H9 (cell line): ENCODE measurements around the gene TMEM248. TPM values are rescaled to one million over a fixed set of nuclear protein-coding genes. Genes with fewer than 3 reads are reported as not detected.

Experiments used
- DNase-seq: peaks from one replicate; pipeline ENCODE4 v3.0.0-alpha.2; 2017
- H2AFZ ChIP-seq: one replicate; pipeline ENCODE4 v1.6.1; 2013; ENCODE audit warnings: mild to moderate bottlenecking, low read length, control low read depth, moderate library complexity
- H2AK5ac ChIP-seq: 2 replicates; pipeline ENCODE4 v1.6.1; 2013; ENCODE audit warnings: low read length, control low read depth, mixed read lengths; ENCODE audit not compliant: insufficient read length
- H2BK120ac ChIP-seq: one replicate; pipeline ENCODE4 v1.6.1; 2013; ENCODE audit warnings: low read depth, mild to moderate bottlenecking, low read length, control low read depth, inconsistent platforms; ENCODE audit not compliant: poor library complexity, severe bottlenecking
- H2BK12ac ChIP-seq: 2 replicates; pipeline ENCODE4 v1.6.1; 2013; ENCODE audit warnings: low read length, control low read depth, mixed read lengths, low read depth; ENCODE audit not compliant: insufficient read length
- H2BK15ac ChIP-seq: 2 replicates; pipeline ENCODE4 v1.6.1; 2013; ENCODE audit warnings: low read depth, low read length, control low read depth
- H2BK20ac ChIP-seq: one replicate; pipeline ENCODE4 v1.6.1; 2013; ENCODE audit warnings: low read depth, mild to moderate bottlenecking, low read length, control low read depth, inconsistent platforms; ENCODE audit not compliant: poor library complexity, severe bottlenecking
- H2BK5ac ChIP-seq: 2 replicates; pipeline ENCODE4 v1.6.1; 2013; ENCODE audit warnings: low read length, control low read depth, mixed read lengths; ENCODE audit not compliant: insufficient read length
- H3K14ac ChIP-seq: 2 replicates; pipeline ENCODE4 v1.6.1; 2013; ENCODE audit warnings: low read length, control low read depth; ENCODE audit not compliant: insufficient read depth
- H3K18ac ChIP-seq: 2 replicates; pipeline ENCODE4 v1.6.1; 2013; ENCODE audit warnings: low read depth, mild to moderate bottlenecking, mixed read lengths, low read length, control low read depth; ENCODE audit not compliant: insufficient read length
- H3K23ac ChIP-seq: 2 replicates; pipeline ENCODE4 v1.6.1; 2013; ENCODE audit warnings: low read length, control low read depth, mixed read lengths, low read depth; ENCODE audit not compliant: insufficient read length
- H3K23me2 ChIP-seq: 2 replicates; pipeline ENCODE4 v1.6.1; 2013; ENCODE audit warnings: low read depth, mild to moderate bottlenecking, mixed read lengths, low read length, control low read depth; ENCODE audit not compliant: insufficient read length, poor library complexity, severe bottlenecking
- H3K27ac ChIP-seq: 2 replicates; pipeline ENCODE4 v1.5.1; 2013; ENCODE audit warnings: low read length, control low read depth, mixed read lengths, low read depth; ENCODE audit not compliant: insufficient read length
- H3K27me3 ChIP-seq: 2 replicates; pipeline ENCODE4 v1.6.1; 2013; ENCODE audit warnings: low read length, control low read depth, inconsistent platforms; ENCODE audit not compliant: insufficient read depth
- H3K4ac ChIP-seq: 2 replicates; pipeline ENCODE4 v1.6.1; 2013; ENCODE audit warnings: low read depth, mild to moderate bottlenecking, control low read depth, inconsistent platforms, low read length, moderate library complexity
- H3K4me1 ChIP-seq: 2 replicates; pipeline ENCODE4 v1.6.1; 2013; ENCODE audit warnings: low read length, control low read depth, inconsistent platforms; ENCODE audit not compliant: insufficient read depth
- H3K4me2 ChIP-seq: 2 replicates; pipeline ENCODE4 v1.6.1; 2013; ENCODE audit warnings: low read length, control low read depth, mixed read lengths; ENCODE audit not compliant: insufficient read length, insufficient read depth
- H3K56ac ChIP-seq: 2 replicates; pipeline ENCODE4 v1.6.1; 2013; ENCODE audit warnings: low read depth, mild to moderate bottlenecking, mixed read lengths, low read length, control low read depth; ENCODE audit not compliant: insufficient read length
- H3K79me1 ChIP-seq: 2 replicates; pipeline ENCODE4 v1.6.1; 2013; ENCODE audit warnings: low read depth, mild to moderate bottlenecking, moderate library complexity, low read length, control low read depth, inconsistent platforms; ENCODE audit not compliant: insufficient read depth, poor library complexity, severe bottlenecking
- H3K79me2 ChIP-seq: 2 replicates; pipeline ENCODE4 v1.6.1; 2013; ENCODE audit warnings: low read length, control low read depth, inconsistent platforms; ENCODE audit not compliant: insufficient read depth
- H3K9ac ChIP-seq: 2 replicates; pipeline ENCODE4 v1.6.1; 2013; ENCODE audit warnings: low read length, control low read depth, mixed read lengths; ENCODE audit not compliant: insufficient read length; ENCODE audit errors: extremely low read depth
- H3K9me3 ChIP-seq: one replicate; pipeline ENCODE4 v1.6.1; 2013; ENCODE audit warnings: low read depth, low read length, inconsistent platforms; ENCODE audit not compliant: control insufficient read depth
- H3T11ph ChIP-seq: one replicate; pipeline ENCODE4 v1.6.1; 2013; ENCODE audit warnings: mild to moderate bottlenecking, low read length, control low read depth, inconsistent platforms
- H4K20me1 ChIP-seq: one replicate; pipeline ENCODE4 v1.6.1; 2013; ENCODE audit not compliant: control insufficient read depth, insufficient read length, insufficient read depth
- H4K5ac ChIP-seq: 2 replicates; pipeline ENCODE4 v1.6.1; 2013; ENCODE audit warnings: low read depth, mild to moderate bottlenecking, mixed read lengths, low read length, control low read depth; ENCODE audit not compliant: insufficient read length
- H4K8ac ChIP-seq: replicated peaks from 2 replicates; pipeline ENCODE4 v1.6.1; 2013; ENCODE audit warnings: low read length, control low read depth, mixed read lengths, low read depth; ENCODE audit not compliant: insufficient read length
- H4K91ac ChIP-seq: 2 replicates; pipeline ENCODE4 v1.6.1; 2013; ENCODE audit warnings: low read depth, mild to moderate bottlenecking, moderate library complexity, mixed read lengths, low read length, control low read depth; ENCODE audit not compliant: insufficient read length
- H3K27ac Mint-ChIP-seq, 3 experiments: 2 replicates in 2 of 3; 3 replicates in 1 of 3; pipeline ENCODE4 v1.8.0; 2020 to 2021; ENCODE audit warnings: mixed read lengths in 3 of 3, mild to moderate bottlenecking in 1 of 3, moderate library complexity in 1 of 3
- H3K27me3 Mint-ChIP-seq: 2 replicates; pipeline ENCODE4 v1.8.0; 2021; ENCODE audit warnings: low read depth, mild to moderate bottlenecking, moderate library complexity, mixed read lengths
- H3K36me3 Mint-ChIP-seq, 3 experiments: 2 replicates in 2 of 3; 3 replicates in 1 of 3; pipeline ENCODE4 v1.8.0; 2020 to 2021; ENCODE audit warnings: low read depth in 3 of 3, mixed read lengths in 3 of 3; ENCODE audit not compliant: insufficient read depth in 1 of 3
- H3K4me1 Mint-ChIP-seq, 2 experiments: 2 replicates each; pipeline ENCODE4 v1.8.0; 2020; ENCODE audit warnings: mixed read lengths in 2 of 2
- H3K4me3 Mint-ChIP-seq, 2 experiments: 2 replicates in 1 of 2; 3 replicates in 1 of 2; pipeline ENCODE4 v1.8.0; 2020 to 2021; ENCODE audit warnings: mild to moderate bottlenecking in 2 of 2, mixed read lengths in 2 of 2, moderate library complexity in 1 of 2
- H3K9me3 Mint-ChIP-seq, 2 experiments: 2 replicates in 1 of 2; 3 replicates in 1 of 2; pipeline ENCODE4 v1.8.0; 2020; ENCODE audit warnings: mild to moderate bottlenecking in 2 of 2, mixed read lengths in 2 of 2, moderate library complexity in 1 of 2
- WGBS: extraction: QIAGEN DNeasy Blood & Tissue Kit; methylation state at CpG from one replicate; pipeline ENCODE4 v1.1.7; 2013; ENCODE audit warnings: missing lambda C conversion rate, low lambda C conversion rate, mixed read lengths; ENCODE audit not compliant: insufficient read length; ENCODE audit errors: extremely low coverage; 5-methylcytosine and 5-hydroxymethylcytosine counted together
- total RNA-seq: library from RNA; stranded (reverse); gene quantifications from 2 replicates; pipeline ENCODE4 v1.2.1, GENCODE V29; 2021
- TF ChIP-seq, protein P1 (sequence below): fragments of 200-600 bp; sonication (generic); conservative IDR thresholded peaks from 3 replicates; pipeline ENCODE4 v1.8.0; 2021; ENCODE audit warnings: antibody characterized with exemption, mild to moderate bottlenecking

Gene TMEM248
- total RNA-seq, 1 experiment from 2014 or later: 74.2 TPM

GRCh38 chr7:66948480-66949109, 27.6 kb downstream of the TMEM248 start:
- Histone ChIP-seq H3K4me2 (no peak overlapping the region), H3K9me3 (no peaks in the 10 kb centered on the region), H3T11ph (no peak overlapping the region), H3K79me2 (no peaks in the 10 kb centered on the region), H2BK20ac (no peak overlapping the region), H4K8ac (no peak overlapping the region), H2BK5ac (no peak overlapping the region), H2BK12ac (no peak overlapping the region), H3K27ac (no peak overlapping the region), H2AFZ (no peak overlapping the region), H3K79me1 (peaks cover 2% of the 10 kb centered on the region), H3K18ac (no peak overlapping the region), H3K9ac (no peak overlapping the region), H3K27me3 (no peaks in the 10 kb centered on the region), H3K4ac (no peak overlapping the region), H4K5ac (no peak overlapping the region), H3K23me2 (no peaks in the 10 kb centered on the region), H3K14ac (no peak overlapping the region), H2BK15ac (no peak overlapping the region), H4K20me1 (no peaks in the 10 kb centered on the region), H3K56ac (no peak overlapping the region), H2AK5ac (no peak overlapping the region), H4K91ac (no peak overlapping the region), H2BK120ac (no peak overlapping the region), H3K23ac (no peak overlapping the region), H3K4me1 (no peaks in the 10 kb centered on the region)
- no peaks in the 10 kb centered on the region for H3K27me3 Mint-ChIP-seq
- no peak for DNase-seq
- no peak overlapping the region for H3K27ac Mint-ChIP-seq
- 0 out of 4 replicates have a peak, but pooled peaks cover 0 to 2% of the 10 kb centered on the region in 2 experiments for H3K4me1 Mint-ChIP-seq
- no peak overlapping the region for H3K4me3 Mint-ChIP-seq
- no peaks in the 10 kb centered on the region for H3K9me3 Mint-ChIP-seq
- H3K36me3 Mint-ChIP-seq: peaks cover 22 to 70% (median 57%) of the 10 kb centered on the region in 3 experiments; a peak in 6 of 7 replicates
- TF ChIP-seq, protein P1, sequence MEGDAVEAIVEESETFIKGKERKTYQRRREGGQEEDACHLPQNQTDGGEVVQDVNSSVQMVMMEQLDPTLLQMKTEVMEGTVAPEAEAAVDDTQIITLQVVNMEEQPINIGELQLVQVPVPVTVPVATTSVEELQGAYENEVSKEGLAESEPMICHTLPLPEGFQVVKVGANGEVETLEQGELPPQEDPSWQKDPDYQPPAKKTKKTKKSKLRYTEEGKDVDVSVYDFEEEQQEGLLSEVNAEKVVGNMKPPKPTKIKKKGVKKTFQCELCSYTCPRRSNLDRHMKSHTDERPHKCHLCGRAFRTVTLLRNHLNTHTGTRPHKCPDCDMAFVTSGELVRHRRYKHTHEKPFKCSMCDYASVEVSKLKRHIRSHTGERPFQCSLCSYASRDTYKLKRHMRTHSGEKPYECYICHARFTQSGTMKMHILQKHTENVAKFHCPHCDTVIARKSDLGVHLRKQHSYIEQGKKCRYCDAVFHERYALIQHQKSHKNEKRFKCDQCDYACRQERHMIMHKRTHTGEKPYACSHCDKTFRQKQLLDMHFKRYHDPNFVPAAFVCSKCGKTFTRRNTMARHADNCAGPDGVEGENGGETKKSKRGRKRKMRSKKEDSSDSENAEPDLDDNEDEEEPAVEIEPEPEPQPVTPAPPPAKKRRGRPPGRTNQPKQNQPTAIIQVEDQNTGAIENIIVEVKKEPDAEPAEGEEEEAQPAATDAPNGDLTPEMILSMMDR: no peak
- WGBS: no CpG with 5 or more reads among the region's 19 CpGs
